Smooth muscle cell (in vitro differentiated cells): ENCODE results near the gene HSBP1. TPM values are rescaled to one million over a fixed set of nuclear protein-coding genes. Genes with fewer than 3 reads are reported as not detected.

Source experiments
- DNase-seq: peaks from one replicate; lab custom pipeline; 2025; ENCODE audit not compliant: unreplicated experiment; lab: John Stamatoyannopoulos, UW
- H2AFZ ChIP-seq: fragments of 200-600 bp; sonication (generic); 2 replicates; pipeline ENCODE4 v1.6.0; 2016; ENCODE audit warnings: antibody characterized with exemption, low read depth, mild to moderate bottlenecking
- H3F3A ChIP-seq: fragments of 200-600 bp; sonication (generic); 2 replicates; pipeline ENCODE4 v1.6.0; 2017; ENCODE audit warnings: antibody characterized with exemption, low read depth
- H3K27ac ChIP-seq: fragments of 200-600 bp; sonication (generic); 2 replicates; pipeline ENCODE4 v1.5.1; 2016; ENCODE audit warnings: low read depth, mild to moderate bottlenecking
- H3K27me3 ChIP-seq: fragments of 200-600 bp; sonication (generic); 2 replicates; pipeline ENCODE4 v1.6.1; 2016; ENCODE audit warnings: low read depth, mild to moderate bottlenecking
- H3K36me3 ChIP-seq: fragments of 200-600 bp; sonication (generic); 2 replicates; pipeline ENCODE4 v1.5.1; 2016; ENCODE audit warnings: low read depth
- H3K4me1 ChIP-seq: fragments of 200-600 bp; sonication (generic); 2 replicates; pipeline ENCODE4 v1.5.1; 2016; ENCODE audit warnings: low read depth
- H3K4me2 ChIP-seq: fragments of 200-600 bp; sonication (generic); 2 replicates; pipeline ENCODE4 v1.6.0; 2016; ENCODE audit warnings: mild to moderate bottlenecking
- H3K4me3 ChIP-seq: fragments of 200-600 bp; sonication (generic); 2 replicates; pipeline ENCODE4 v1.5.1; 2016; ENCODE audit warnings: mild to moderate bottlenecking
- H3K79me2 ChIP-seq: fragments of 200-600 bp; sonication (generic); 2 replicates; pipeline ENCODE4 v1.6.0; 2016; ENCODE audit warnings: low read depth, mild to moderate bottlenecking
- H3K9ac ChIP-seq: fragments of 200-600 bp; sonication (generic); 2 replicates; pipeline ENCODE4 v1.6.0; 2016; ENCODE audit warnings: low read depth
- H3K9me3 ChIP-seq: fragments of 200-600 bp; sonication (generic); replicated peaks from 2 replicates; pipeline ENCODE4 v1.5.1; 2016; ENCODE audit warnings: low read depth
- H4K20me1 ChIP-seq: fragments of 200-600 bp; sonication (generic); 2 replicates; pipeline ENCODE4 v1.6.0; 2016; ENCODE audit warnings: low read depth
- WGBS: methylation state at CpG from one replicate; pipeline ENCODE4 v1.1.7; 2016; ENCODE audit warnings: low lambda C conversion rate; 5-methylcytosine and 5-hydroxymethylcytosine counted together
- polyA plus RNA-seq: library from polyadenylated mRNA; unstranded; fragments of >200 nt; fragmentation: Nextera tagmentation; extraction: Ambion mirVana; gene quantifications from 2 replicates; pipeline ENCODE4 v1.2.1, GENCODE V29; 2016
- total RNA-seq: library from RNA; depleted of rRNA; stranded (reverse); fragments of >200 nt; gene quantifications from 2 replicates; pipeline ENCODE4 v1.2.3, GENCODE V29; 2014
- TF ChIP-seq, protein P1 (sequence below): fragments of 200-600 bp; sonication (generic); IDR thresholded peaks from 2 replicates; pipeline ENCODE4 v1.5.1; 2017; ENCODE audit warnings: borderline replicate concordance, mild to moderate bottlenecking, antibody characterized with exemption; ENCODE audit not compliant: insufficient read depth, poor library complexity, severe bottlenecking

Gene HSBP1
- total and polyA plus RNA-seq, 2 experiments from 2014 or later = 20.3 to 390 TPM

- no peaks in the 10 kb centered on the region for H3K36me3 ChIP-seq
- H3K27me3 ChIP-seq = no peaks in the 10 kb centered on the region
- no peak overlapping the region for H2AFZ ChIP-seq
Observed at GRCh38 chr16:83847371-83848225, 39.8 kb downstream of the HSBP1 start.

GRCh38 chr16:83849421-83849820 is 41.6 kb downstream of the HSBP1 start:
- no peak overlapping the region for H3K27ac ChIP-seq
- no peaks in the 10 kb centered on the region for H3F3A ChIP-seq
- H3K4me2 ChIP-seq = no peak overlapping the region
- no peaks in the 10 kb centered on the region for H3K36me3 ChIP-seq
- H3K4me1 ChIP-seq = peaks cover 3% of the 10 kb centered on the region
- H3K4me3 ChIP-seq = no peak overlapping the region
- H4K20me1 ChIP-seq = no peaks in the 10 kb centered on the region
- no peak overlapping the region for H3K9ac ChIP-seq
- no peak overlapping the region for H2AFZ ChIP-seq
- TF ChIP-seq, protein P1, sequence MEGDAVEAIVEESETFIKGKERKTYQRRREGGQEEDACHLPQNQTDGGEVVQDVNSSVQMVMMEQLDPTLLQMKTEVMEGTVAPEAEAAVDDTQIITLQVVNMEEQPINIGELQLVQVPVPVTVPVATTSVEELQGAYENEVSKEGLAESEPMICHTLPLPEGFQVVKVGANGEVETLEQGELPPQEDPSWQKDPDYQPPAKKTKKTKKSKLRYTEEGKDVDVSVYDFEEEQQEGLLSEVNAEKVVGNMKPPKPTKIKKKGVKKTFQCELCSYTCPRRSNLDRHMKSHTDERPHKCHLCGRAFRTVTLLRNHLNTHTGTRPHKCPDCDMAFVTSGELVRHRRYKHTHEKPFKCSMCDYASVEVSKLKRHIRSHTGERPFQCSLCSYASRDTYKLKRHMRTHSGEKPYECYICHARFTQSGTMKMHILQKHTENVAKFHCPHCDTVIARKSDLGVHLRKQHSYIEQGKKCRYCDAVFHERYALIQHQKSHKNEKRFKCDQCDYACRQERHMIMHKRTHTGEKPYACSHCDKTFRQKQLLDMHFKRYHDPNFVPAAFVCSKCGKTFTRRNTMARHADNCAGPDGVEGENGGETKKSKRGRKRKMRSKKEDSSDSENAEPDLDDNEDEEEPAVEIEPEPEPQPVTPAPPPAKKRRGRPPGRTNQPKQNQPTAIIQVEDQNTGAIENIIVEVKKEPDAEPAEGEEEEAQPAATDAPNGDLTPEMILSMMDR = no peak
- WGBS = 90% methylated on average over 6 of the region's 6 CpGs
- H3K27me3 ChIP-seq = no peaks in the 10 kb centered on the region
- no peaks in the 10 kb centered on the region for H3K79me2 ChIP-seq
- no peaks in the 10 kb centered on the region for H3K9me3 ChIP-seq
- no peak for DNase-seq

More at GRCh38 chr16:83847371-83848225, 39.8 kb downstream of the HSBP1 start:
- Histone ChIP-seq H3K4me3 (no peak overlapping the region), H3K9me3 (no peaks in the 10 kb centered on the region), H4K20me1 (no peaks in the 10 kb centered on the region), H3F3A (no peaks in the 10 kb centered on the region), H3K9ac (no peak overlapping the region), H3K4me1 (peaks cover 10% of the 10 kb centered on the region), H3K79me2 (no peaks in the 10 kb centered on the region), H3K4me2 (no peak overlapping the region), H3K27ac (no peak overlapping the region)
- no peak for DNase-seq
- 60% methylated on average over 14 of the region's 14 CpGs for WGBS
- TF ChIP-seq, protein P1 = no peak

DNA sequence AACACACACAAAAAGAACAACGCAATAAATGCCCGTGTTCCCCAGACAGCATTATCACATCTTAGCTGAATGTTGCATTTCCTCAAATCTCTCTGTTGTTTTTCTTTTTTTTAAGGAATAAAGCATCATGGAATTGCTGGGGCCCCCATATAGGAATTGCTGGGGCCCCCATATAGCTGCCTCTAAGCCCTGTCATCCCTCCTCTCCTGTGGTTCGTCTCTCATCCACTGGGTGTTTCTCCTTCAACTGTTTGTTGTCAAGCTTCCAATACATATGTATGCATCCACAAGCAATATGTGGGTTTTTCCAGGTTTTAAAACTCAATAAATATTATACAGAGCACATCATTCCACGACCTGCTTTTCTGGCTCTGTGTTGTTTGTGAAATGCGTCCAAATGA is 43.2 kb downstream of the HSBP1 start:
- no peak overlapping the region for H3K4me2 ChIP-seq
- H2AFZ ChIP-seq = no peak overlapping the region
- no peaks in the 10 kb centered on the region for H3F3A ChIP-seq
- no peak overlapping the region for H3K4me3 ChIP-seq
- no peak overlapping the region for H3K9ac ChIP-seq
- DNase-seq = no peak
- no peaks in the 10 kb centered on the region for H3K79me2 ChIP-seq
- no peak overlapping the region for H3K27ac ChIP-seq
- TF ChIP-seq, protein P1 = no peak
- no peaks in the 10 kb centered on the region for H3K27me3 ChIP-seq
- no peaks in the 10 kb centered on the region for H3K9me3 ChIP-seq
- 87% methylated on average over 5 of the region's 5 CpGs for WGBS
- no peaks in the 10 kb centered on the region for H4K20me1 ChIP-seq
- no peaks in the 10 kb centered on the region for H3K36me3 ChIP-seq
- peaks cover 3% of the 10 kb centered on the region for H3K4me1 ChIP-seq
